BLaER1 (cell line): ENCODE results near the gene APOBEC3H.

Experiments used
- H3K27ac ChIP-seq: shearing (Covaris generic); formaldehyde crosslinking; 2 replicates; pipeline ENCODE4 v1.8.1; 2022
- H3K27me3 ChIP-seq: shearing (Covaris generic); formaldehyde crosslinking; 2 replicates; pipeline ENCODE4 v1.8.1; 2022
- H3K36me3 ChIP-seq: shearing (Covaris generic); formaldehyde crosslinking; 2 replicates; pipeline ENCODE4 v1.8.1; 2022
- H3K4me1 ChIP-seq: shearing (Covaris generic); formaldehyde crosslinking; 2 replicates; pipeline ENCODE4 v1.8.1; 2022
- H3K4me2 ChIP-seq: shearing (Covaris generic); formaldehyde crosslinking; 2 replicates; pipeline ENCODE4 v1.8.1; 2022
- H3K4me3 ChIP-seq: shearing (Covaris generic); formaldehyde crosslinking; 2 replicates; pipeline ENCODE4 v1.8.1; 2022
- H3K9ac ChIP-seq: shearing (Covaris generic); formaldehyde crosslinking; 2 replicates; pipeline ENCODE4 v1.8.1; 2022
- H3K9me3 ChIP-seq: shearing (Covaris generic); formaldehyde crosslinking; 2 replicates; pipeline ENCODE4 v1.8.1; 2022
- H4K20me1 ChIP-seq: shearing (Covaris generic); formaldehyde crosslinking; 2 replicates; pipeline ENCODE4 v1.8.1; 2022
- Cebpa-rat ChIP-seq: shearing (Covaris generic); IDR thresholded peaks from 2 replicates; pipeline ENCODE4 v1.8.1; 2022

Gene APOBEC3H

GRCh38 chr22:39134366-39135091 is 37.5 kb downstream of the APOBEC3H start:
- no peaks in the 10 kb centered on the region; the same call in 1 of the 2 replicates for H4K20me1 ChIP-seq
- H3K36me3 ChIP-seq: no peaks in the 10 kb centered on the region
- no peak overlapping the region for H3K9ac ChIP-seq
- H3K9me3 ChIP-seq: no peaks in the 10 kb centered on the region
- no peaks in the 10 kb centered on the region for H3K27me3 ChIP-seq
- TF ChIP-seq Cebpa-rat: no peak
- peaks cover 16% of the 10 kb centered on the region for H3K4me1 ChIP-seq
- no peak overlapping the region for H3K4me2 ChIP-seq
- H3K27ac ChIP-seq: no peak overlapping the region
- no peak overlapping the region for H3K4me3 ChIP-seq

GRCh38 chr22:39135092-39135896 is 38.2 kb downstream of the APOBEC3H start:
- Histone ChIP-seq H3K4me3 (no peak overlapping the region), H3K9me3 (no peaks in the 10 kb centered on the region), H4K20me1 (no peaks in the 10 kb centered on the region; the same call in 1 of the 2 replicates), H3K27me3 (no peaks in the 10 kb centered on the region), H3K9ac (no peak overlapping the region), H3K36me3 (no peaks in the 10 kb centered on the region), H3K4me1 (peaks cover 16% of the 10 kb centered on the region), H3K27ac (no peak overlapping the region), H3K4me2 (no peak overlapping the region)
- no peak for TF ChIP-seq Cebpa-rat

GRCh38 chr22:39136317-39136716 is 39.3 kb downstream of the APOBEC3H start:
- Histone ChIP-seq H3K9ac (no peak overlapping the region), H3K4me2 (no peak overlapping the region), H3K36me3 (no peaks in the 10 kb centered on the region), H3K9me3 (no peaks in the 10 kb centered on the region), H3K4me1 (peaks cover 16% of the 10 kb centered on the region), H4K20me1 (no peaks in the 10 kb centered on the region; the same call in 1 of the 2 replicates), H3K4me3 (no peak overlapping the region), H3K27me3 (no peaks in the 10 kb centered on the region), H3K27ac (no peak overlapping the region)
- no peak for TF ChIP-seq Cebpa-rat

GRCh38 chr22:39138357-39138997 is 41.4 kb downstream of the APOBEC3H start:
- no peak overlapping the region for H3K4me3 ChIP-seq
- H3K4me1 ChIP-seq: peaks cover 16% of the 10 kb centered on the region
- TF ChIP-seq Cebpa-rat: no peak
- no peak overlapping the region for H3K9ac ChIP-seq
- H3K4me2 ChIP-seq: peak overlapping the region; percentile 61
- no peaks in the 10 kb centered on the region for H3K9me3 ChIP-seq
- no peak overlapping the region for H3K27ac ChIP-seq
- no peaks in the 10 kb centered on the region for H3K36me3 ChIP-seq
- H4K20me1 ChIP-seq: no peaks in the 10 kb centered on the region; the same call in 1 of the 2 replicates
- H3K27me3 ChIP-seq: no peaks in the 10 kb centered on the region

- H3K9ac ChIP-seq: no peak overlapping the region
- 0 out of 2 replicates have a peak, but pooled peaks cover 3% of the 10 kb centered on the region for H3K27me3 ChIP-seq
- H4K20me1 ChIP-seq: no peaks in the 10 kb centered on the region; the same call in 1 of the 2 replicates
- peaks cover 29% of the 10 kb centered on the region for H3K4me1 ChIP-seq
- no peak overlapping the region for H3K27ac ChIP-seq
- TF ChIP-seq Cebpa-rat: no peak
- no peaks in the 10 kb centered on the region for H3K36me3 ChIP-seq
- no peak overlapping the region for H3K4me2 ChIP-seq
- H3K9me3 ChIP-seq: no peaks in the 10 kb centered on the region
- no peak overlapping the region for H3K4me3 ChIP-seq
Observed at GRCh38 chr22:39139933-39140332, 42.9 kb downstream of the APOBEC3H start.

GRCh38 chr22:39142088-39142680 is 45.1 kb downstream of the APOBEC3H start:
- H3K9me3 ChIP-seq: no peaks in the 10 kb centered on the region
- no peak overlapping the region for H3K4me3 ChIP-seq
- H3K27me3 ChIP-seq: 0 out of 2 replicates have a peak, but pooled peaks cover 4% of the 10 kb centered on the region
- no peak overlapping the region for H3K9ac ChIP-seq
- no peak overlapping the region for H3K27ac ChIP-seq
- no peaks in the 10 kb centered on the region for H4K20me1 ChIP-seq
- no peak for TF ChIP-seq Cebpa-rat
- H3K36me3 ChIP-seq: no peaks in the 10 kb centered on the region
- H3K4me2 ChIP-seq: no peak overlapping the region
- peaks cover 38% of the 10 kb centered on the region for H3K4me1 ChIP-seq

- peak overlapping the region; percentile 98 for H3K4me2 ChIP-seq
- H3K36me3 ChIP-seq: peaks cover 9% of the 10 kb centered on the region; the same call in 1 of the 2 replicates
- TF ChIP-seq Cebpa-rat: no peak
- H3K27me3 ChIP-seq: 0 out of 2 replicates have a peak, but pooled peaks cover 4% of the 10 kb centered on the region
- H4K20me1 ChIP-seq: peaks cover 1% of the 10 kb centered on the region; the same call in 1 of the 2 replicates
- peak overlapping the region; percentile 83 for H3K9ac ChIP-seq
- peak overlapping the region; percentile 95 for H3K4me3 ChIP-seq
- peaks cover 30% of the 10 kb centered on the region for H3K4me1 ChIP-seq
- 0 out of 2 replicates have a peak overlapping the region, but pooled peaks have one; percentile 73 for H3K27ac ChIP-seq
- H3K9me3 ChIP-seq: no peaks in the 10 kb centered on the region
Observed at GRCh38 chr22:39144101-39144767, 47.2 kb downstream of the APOBEC3H start.

- peaks cover 45% of the 10 kb centered on the region for H3K4me1 ChIP-seq
- peak overlapping the region; percentile 98 for H3K4me2 ChIP-seq
- no peaks in the 10 kb centered on the region for H3K9me3 ChIP-seq
- no peak for TF ChIP-seq Cebpa-rat
- H3K36me3 ChIP-seq: peaks cover 9% of the 10 kb centered on the region; the same call in 1 of the 2 replicates
- H3K9ac ChIP-seq: peak overlapping the region; percentile 72; the same call in 1 of the 2 replicates
- peaks cover 16% of the 10 kb centered on the region; the same call in 1 of the 2 replicates for H4K20me1 ChIP-seq
- H3K4me3 ChIP-seq: peak overlapping the region; percentile 95; the same call in 1 of the 2 replicates
- peak overlapping the region; percentile 49 for H3K27ac ChIP-seq
- 0 out of 2 replicates have a peak, but pooled peaks cover 4% of the 10 kb centered on the region for H3K27me3 ChIP-seq
Observed at GRCh38 chr22:39146256-39147101, 49.4 kb downstream of the APOBEC3H start.
